ENCODE results near the gene ODR4. TPM values are rescaled to one million over a fixed set of nuclear protein-coding genes. Genes with fewer than 3 reads are reported as not detected.
"Not testable (repeated sequence)": the region's sequence is repeated elsewhere in the genome, so short reads cannot be mapped to it uniquely, and the experiment has no call there.

ODR4 gene
- total RNA-seq, 1 donor from 2014 or later = 9.3 TPM

DNA sequence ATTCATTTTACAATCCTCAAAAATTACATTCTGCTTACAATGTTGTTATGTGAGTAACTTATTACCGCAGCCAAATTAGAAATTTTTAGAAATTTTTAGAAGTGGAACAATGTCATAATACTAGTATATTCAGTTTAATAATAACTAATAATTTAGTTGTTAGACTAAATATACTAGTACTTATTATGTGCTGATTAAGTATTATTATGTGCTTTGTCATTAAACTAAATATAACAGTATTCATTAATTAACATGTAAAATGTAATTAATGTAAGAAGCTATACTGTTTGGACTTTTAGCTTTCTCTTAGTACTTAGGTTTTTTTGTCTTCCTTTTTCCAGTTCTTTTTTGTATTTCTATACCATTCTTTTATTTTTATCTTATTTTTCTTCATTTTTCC is 15.3 kb downstream of the ODR4 start:
- Histone ChIP-seq H3K4me1 (no peaks in the 10 kb centered on the region), H3K9me3 (no peaks in the 10 kb centered on the region), H3K4me3 (no peak overlapping the region), H3K27me3 (no peaks in the 10 kb centered on the region), H3K36me3 (peaks cover 4 to 60% of the 10 kb centered on the region in 2 donors), H3K27ac (no peak overlapping the region)
- no peak for TF ChIP-seq POLR2AphosphoS5 (IDR thresholded peaks at IDR 0.05; ENCODE audit: insufficient read depth in 1 of 2, low read depth in 1 of 2)
- TF ChIP-seq, protein P1, sequence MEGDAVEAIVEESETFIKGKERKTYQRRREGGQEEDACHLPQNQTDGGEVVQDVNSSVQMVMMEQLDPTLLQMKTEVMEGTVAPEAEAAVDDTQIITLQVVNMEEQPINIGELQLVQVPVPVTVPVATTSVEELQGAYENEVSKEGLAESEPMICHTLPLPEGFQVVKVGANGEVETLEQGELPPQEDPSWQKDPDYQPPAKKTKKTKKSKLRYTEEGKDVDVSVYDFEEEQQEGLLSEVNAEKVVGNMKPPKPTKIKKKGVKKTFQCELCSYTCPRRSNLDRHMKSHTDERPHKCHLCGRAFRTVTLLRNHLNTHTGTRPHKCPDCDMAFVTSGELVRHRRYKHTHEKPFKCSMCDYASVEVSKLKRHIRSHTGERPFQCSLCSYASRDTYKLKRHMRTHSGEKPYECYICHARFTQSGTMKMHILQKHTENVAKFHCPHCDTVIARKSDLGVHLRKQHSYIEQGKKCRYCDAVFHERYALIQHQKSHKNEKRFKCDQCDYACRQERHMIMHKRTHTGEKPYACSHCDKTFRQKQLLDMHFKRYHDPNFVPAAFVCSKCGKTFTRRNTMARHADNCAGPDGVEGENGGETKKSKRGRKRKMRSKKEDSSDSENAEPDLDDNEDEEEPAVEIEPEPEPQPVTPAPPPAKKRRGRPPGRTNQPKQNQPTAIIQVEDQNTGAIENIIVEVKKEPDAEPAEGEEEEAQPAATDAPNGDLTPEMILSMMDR (IDR thresholded peaks at IDR 0.05) = no peak
- no peak for TF ChIP-seq POLR2A (IDR thresholded peaks at IDR 0.05)
- intact Hi-C loops (cut with DNase I) = no loop called here
- no peak for DNase-seq (ENCODE audit: extremely low spot score in 2 of 2)

DNA sequence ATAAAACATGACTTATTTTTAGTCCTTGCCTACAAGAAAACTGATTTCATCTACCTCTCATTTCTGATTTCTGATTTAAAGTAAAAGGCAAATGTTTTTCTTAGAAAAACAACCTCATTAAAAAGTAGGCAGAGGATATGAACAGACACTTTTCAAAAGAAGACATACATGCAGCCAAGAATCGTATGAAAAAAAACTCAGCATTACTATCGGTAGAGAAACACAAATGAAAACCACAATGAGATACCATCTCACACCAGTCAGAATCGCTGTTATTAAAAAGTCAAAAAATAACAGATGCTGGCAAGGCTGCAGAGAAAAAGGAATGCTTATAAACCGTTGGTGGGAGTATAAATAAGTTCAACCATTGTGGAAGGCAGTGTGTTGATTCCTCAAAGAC is 16.2 kb downstream of the ODR4 start:
- DNase-seq (ENCODE audit: extremely low spot score in 2 of 2) = no peak
- Histone ChIP-seq H3K4me3 (no peak overlapping the region), H3K27ac (no peak overlapping the region), H3K9me3 (no peaks in the 10 kb centered on the region), H3K4me1 (no peaks in the 10 kb centered on the region), H3K27me3 (no peaks in the 10 kb centered on the region), H3K36me3 (peaks cover 4 to 68% of the 10 kb centered on the region in 2 donors)
- intact Hi-C loops (cut with DNase I) = no loop called here
- TF ChIP-seq, protein P1 (IDR thresholded peaks at IDR 0.05) = no peak
- TF ChIP-seq POLR2A (IDR thresholded peaks at IDR 0.05) = no peak
- no peak for TF ChIP-seq POLR2AphosphoS5 (IDR thresholded peaks at IDR 0.05; ENCODE audit: insufficient read depth in 1 of 2, low read depth in 1 of 2)

DNA sequence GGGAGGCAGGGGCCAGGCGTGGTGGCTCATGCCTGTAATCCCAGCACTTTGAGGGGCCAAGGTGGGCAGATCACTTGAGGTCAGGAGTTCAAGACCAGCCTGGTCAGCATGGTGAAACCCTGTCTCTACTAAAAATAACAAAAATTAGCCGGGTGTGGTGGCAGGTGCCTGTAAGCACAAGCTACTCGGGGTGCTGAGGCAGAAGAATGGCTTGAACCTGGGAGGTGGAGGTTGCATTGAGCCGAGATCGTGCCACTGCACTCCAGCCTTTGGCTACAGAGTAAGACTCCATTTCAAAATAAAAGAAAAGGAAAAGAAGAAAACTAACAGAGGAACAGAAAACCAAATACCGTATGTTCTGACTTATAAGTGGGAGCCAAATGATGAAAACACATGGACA is 17.1 kb downstream of the ODR4 start:
- H3K27me3 ChIP-seq; H3K27ac ChIP-seq; DNase-seq (ENCODE audit: extremely low spot score in 2 of 2); H3K4me3 ChIP-seq; H3K9me3 ChIP-seq; H3K4me1 ChIP-seq; intact Hi-C loops (cut with DNase I): not testable (repeated sequence)
- peaks cover 4 to 77% of the 10 kb centered on the region in 2 donors for H3K36me3 ChIP-seq

DNA sequence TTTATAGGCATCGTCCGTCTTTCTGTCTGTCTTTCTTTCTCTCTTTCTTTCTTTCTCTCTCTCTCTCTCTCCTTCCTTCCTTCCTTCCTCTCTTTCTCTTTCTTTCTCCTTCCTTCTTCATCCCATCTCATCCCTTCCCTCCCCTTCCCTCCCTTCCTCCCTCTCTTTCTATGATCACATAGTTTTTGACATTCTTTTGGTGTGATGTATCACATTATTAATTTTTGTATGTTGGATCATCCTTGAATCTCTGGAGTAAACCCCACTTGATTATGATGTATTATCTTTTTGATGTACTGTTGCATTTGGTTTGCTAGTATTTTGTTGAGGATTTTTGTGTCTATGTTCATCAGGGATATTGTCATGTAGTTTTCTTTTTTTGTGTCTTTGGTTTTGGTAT is 25.8 kb downstream of the ODR4 start:
- DNase-seq (ENCODE audit: extremely low spot score in 2 of 2); H3K27ac ChIP-seq; intact Hi-C loops (cut with DNase I); H3K4me1 ChIP-seq; H3K4me3 ChIP-seq; H3K27me3 ChIP-seq; H3K9me3 ChIP-seq: not testable (repeated sequence)
- peaks cover 0 to 51% of the 10 kb centered on the region in 2 donors for H3K36me3 ChIP-seq

DNA sequence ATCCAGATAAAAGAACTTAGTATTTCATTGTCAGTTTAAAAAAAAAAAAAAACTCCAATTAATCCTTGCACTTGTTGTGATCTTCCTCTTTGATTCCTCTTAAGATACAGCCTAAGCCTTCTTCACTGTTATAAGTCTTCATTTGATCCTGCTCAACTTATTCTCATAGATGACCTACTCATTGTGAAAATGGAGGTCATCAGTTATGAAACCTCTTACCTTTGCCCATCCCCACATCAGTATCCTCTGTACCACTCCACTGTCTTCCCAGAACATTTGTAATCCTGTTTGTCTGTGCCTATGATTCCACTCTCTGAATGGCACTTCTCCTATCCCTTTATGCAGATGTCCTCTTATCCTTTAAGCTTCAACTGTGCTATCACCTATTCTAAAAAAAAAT is 28.0 kb downstream of the ODR4 start:
- TF ChIP-seq POLR2A (IDR thresholded peaks at IDR 0.05) = no peak
- peaks cover 0 to 38% of the 10 kb centered on the region in 2 donors for H3K36me3 ChIP-seq
- no peaks in the 10 kb centered on the region for H3K4me1 ChIP-seq
- DNase-seq (ENCODE audit: extremely low spot score in 2 of 2) = no peak
- intact Hi-C loops (cut with DNase I) = no loop called here
- H3K27me3 ChIP-seq = no peaks in the 10 kb centered on the region
- no peak overlapping the region for H3K4me3 ChIP-seq
- no peak overlapping the region for H3K27ac ChIP-seq
- no peaks in the 10 kb centered on the region for H3K9me3 ChIP-seq

DNA sequence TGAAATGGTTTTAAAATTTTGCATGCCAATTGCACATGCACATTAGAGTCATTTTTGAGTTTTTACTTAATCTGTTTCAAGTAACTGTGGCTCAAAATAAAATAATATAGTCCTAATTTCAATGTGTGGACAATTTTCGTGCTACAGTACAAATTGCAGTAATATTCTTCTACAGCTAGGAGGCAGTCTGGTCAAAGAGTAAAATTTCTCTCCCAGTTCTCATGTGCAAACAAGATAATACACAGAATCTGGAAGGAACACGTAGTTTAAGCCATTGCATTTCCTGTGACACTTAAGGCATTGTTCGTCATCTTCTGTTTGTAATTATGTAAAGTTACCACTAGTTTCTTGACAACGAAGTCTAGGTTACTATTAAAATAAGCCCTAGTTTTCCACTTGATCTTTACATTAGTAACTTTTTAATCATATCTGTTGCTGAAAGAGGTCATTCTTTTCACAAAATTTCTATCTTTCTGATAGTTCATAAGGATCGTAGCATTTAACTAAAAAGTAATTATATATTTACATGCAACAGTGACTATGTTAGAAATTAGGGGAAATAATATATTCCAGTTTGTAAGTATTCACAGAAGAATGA is 28.9 kb downstream of the ODR4 start:
- Histone ChIP-seq H3K4me3 (no peak overlapping the region), H3K27me3 (no peaks in the 10 kb centered on the region), H3K4me1 (no peaks in the 10 kb centered on the region), H3K36me3 (peaks cover 0 to 35% of the 10 kb centered on the region in 2 donors), H3K9me3 (no peaks in the 10 kb centered on the region), H3K27ac (no peak overlapping the region)
- intact Hi-C loops (cut with DNase I) = no loop called here
- no peak for TF ChIP-seq POLR2AphosphoS5 (IDR thresholded peaks at IDR 0.05; ENCODE audit: insufficient read depth in 1 of 2, low read depth in 1 of 2)
- TF ChIP-seq POLR2A (IDR thresholded peaks at IDR 0.05) = no peak
- TF ChIP-seq, protein P1 (IDR thresholded peaks at IDR 0.05) = peak in 2 of 3 experiments; percentile 17 to 53
- DNase-seq (ENCODE audit: extremely low spot score in 2 of 2) = no peak

Data from vagina (tissue), 2 donors.